Neural progenitor cell (in vitro differentiated cells): ENCODE results near the gene GRM2.

Experiments used
- CTCF ChIP-seq: fragments of 200-600 bp; sonication (generic); IDR thresholded peaks from 2 replicates; pipeline ENCODE4 v1.5.1; 2017; ENCODE audit warnings: antibody characterized with exemption, mild to moderate bottlenecking
- EZH2 ChIP-seq: fragments of 200-600 bp; sonication (generic); IDR thresholded peaks from 2 replicates; pipeline ENCODE4 v1.6.1; 2017; ENCODE audit warnings: antibody characterized with exemption, mild to moderate bottlenecking, moderate library complexity

- no peak for TF ChIP-seq EZH2
- TF ChIP-seq CTCF: no peak
Observed at GRCh38 chr3:51678641-51679040, 28.2 kb upstream of the GRM2 start.
